ENCODE data around the gene RFX8.
"Not testable (repeated sequence)": the region's sequence is repeated elsewhere in the genome, so short reads cannot be mapped to it uniquely, and the experiment has no call there.

Gene RFX8

DNA sequence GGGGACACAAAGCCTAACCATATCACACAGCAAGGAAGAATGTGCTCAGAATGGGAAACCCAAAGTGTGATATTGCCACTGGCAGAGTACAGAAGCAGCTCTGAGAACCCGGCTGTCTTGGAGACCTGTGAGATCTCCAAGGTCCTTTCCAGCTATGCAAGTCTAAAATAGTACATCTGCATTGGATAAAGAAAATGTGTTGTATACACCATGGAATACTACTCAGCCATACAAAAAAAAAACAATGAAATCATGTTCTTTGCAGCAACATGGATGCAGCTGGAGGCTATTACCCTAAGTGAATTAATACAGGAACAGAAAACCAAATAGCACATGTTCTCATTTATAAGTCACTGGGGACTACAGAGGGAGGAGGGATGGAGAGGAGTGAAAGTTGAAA is 36.5 kb upstream of the RFX8 start:
- H3K9me3 ChIP-seq (ENCODE audit: insufficient read depth, low read depth, low read length) = no peaks in the 10 kb centered on the region; the same call in 1 of the 2 replicates
- no peak overlapping the region for H3K4me2 ChIP-seq (ENCODE audit: low read depth, low read length, poor library complexity, severe bottlenecking)

GRCh38 chr2:101509499-101510284 is 34.8 kb upstream of the RFX8 start:
- no peak overlapping the region for H3K9ac ChIP-seq (ENCODE audit: low read depth, low read length, poor library complexity, severe bottlenecking)
- TF ChIP-seq, protein P1, sequence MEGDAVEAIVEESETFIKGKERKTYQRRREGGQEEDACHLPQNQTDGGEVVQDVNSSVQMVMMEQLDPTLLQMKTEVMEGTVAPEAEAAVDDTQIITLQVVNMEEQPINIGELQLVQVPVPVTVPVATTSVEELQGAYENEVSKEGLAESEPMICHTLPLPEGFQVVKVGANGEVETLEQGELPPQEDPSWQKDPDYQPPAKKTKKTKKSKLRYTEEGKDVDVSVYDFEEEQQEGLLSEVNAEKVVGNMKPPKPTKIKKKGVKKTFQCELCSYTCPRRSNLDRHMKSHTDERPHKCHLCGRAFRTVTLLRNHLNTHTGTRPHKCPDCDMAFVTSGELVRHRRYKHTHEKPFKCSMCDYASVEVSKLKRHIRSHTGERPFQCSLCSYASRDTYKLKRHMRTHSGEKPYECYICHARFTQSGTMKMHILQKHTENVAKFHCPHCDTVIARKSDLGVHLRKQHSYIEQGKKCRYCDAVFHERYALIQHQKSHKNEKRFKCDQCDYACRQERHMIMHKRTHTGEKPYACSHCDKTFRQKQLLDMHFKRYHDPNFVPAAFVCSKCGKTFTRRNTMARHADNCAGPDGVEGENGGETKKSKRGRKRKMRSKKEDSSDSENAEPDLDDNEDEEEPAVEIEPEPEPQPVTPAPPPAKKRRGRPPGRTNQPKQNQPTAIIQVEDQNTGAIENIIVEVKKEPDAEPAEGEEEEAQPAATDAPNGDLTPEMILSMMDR (conservative IDR thresholded peaks at IDR 0.05; ENCODE audit: low read length) = no peak
- no peak for TF ChIP-seq EZH2phosphoT487 (IDR thresholded peaks at IDR 0.05; ENCODE audit: borderline replicate concordance)
- H3K9me3 ChIP-seq (ENCODE audit: insufficient read depth, low read depth, low read length) = no peaks in the 10 kb centered on the region; the same call in 1 of the 2 replicates
- no peak overlapping the region for H3K4me2 ChIP-seq (ENCODE audit: low read depth, low read length, poor library complexity, severe bottlenecking)
- no peak overlapping the region for H3K4me3 ChIP-seq (ENCODE audit: low read length, poor library complexity, severe bottlenecking)
- no peaks in the 10 kb centered on the region for H3K27me3 ChIP-seq (ENCODE audit: insufficient read depth, low read length, poor library complexity, severe bottlenecking)
- no peaks in the 10 kb centered on the region for H3K9me2 ChIP-seq (replicated peaks; ENCODE audit: low read depth, low read length)
- peak overlapping the region; percentile 58 for H2AFZ ChIP-seq (ENCODE audit: low read length)
- no peaks in the 10 kb centered on the region for H3K36me3 ChIP-seq (ENCODE audit: insufficient read depth, low read length)
- H3F3A ChIP-seq (ENCODE audit: low read depth) = no peaks in the 10 kb centered on the region
- no peaks in the 10 kb centered on the region for H3K79me2 ChIP-seq (ENCODE audit: insufficient read depth, low read length)
- H3K4me1 ChIP-seq (ENCODE audit: insufficient read depth, low read length, poor library complexity, severe bottlenecking) = peaks cover 23% of the 10 kb centered on the region
- no peaks in the 10 kb centered on the region for H4K20me1 ChIP-seq (ENCODE audit: insufficient read depth, low read length, poor library complexity, severe bottlenecking)

More for the DNA sequence above, 36.5 kb upstream of the RFX8 start:
- H3K27me3 ChIP-seq (ENCODE audit: insufficient read depth, low read length, poor library complexity, severe bottlenecking) = no peaks in the 10 kb centered on the region
- no peaks in the 10 kb centered on the region for H3F3A ChIP-seq (ENCODE audit: low read depth)
- no peaks in the 10 kb centered on the region for H4K20me1 ChIP-seq (ENCODE audit: insufficient read depth, low read length, poor library complexity, severe bottlenecking)
- H3K4me3 ChIP-seq (ENCODE audit: low read length, poor library complexity, severe bottlenecking) = no peak overlapping the region
- no peaks in the 10 kb centered on the region for H3K36me3 ChIP-seq (ENCODE audit: insufficient read depth, low read length)
- H3K9me2 ChIP-seq (replicated peaks; ENCODE audit: low read depth, low read length) = no peaks in the 10 kb centered on the region
- no peak overlapping the region for H3K9ac ChIP-seq (ENCODE audit: low read depth, low read length, poor library complexity, severe bottlenecking)
- H2AFZ ChIP-seq (ENCODE audit: low read length) = no peak overlapping the region
- no peaks in the 10 kb centered on the region for H3K79me2 ChIP-seq (ENCODE audit: insufficient read depth, low read length)
- H3K4me1 ChIP-seq (ENCODE audit: insufficient read depth, low read length, poor library complexity, severe bottlenecking) = peaks cover 33% of the 10 kb centered on the region
- TF ChIP-seq, protein P1 (conservative IDR thresholded peaks at IDR 0.05; ENCODE audit: low read length) = no peak
- TF ChIP-seq EZH2phosphoT487 (IDR thresholded peaks at IDR 0.05; ENCODE audit: borderline replicate concordance) = no peak

DNA sequence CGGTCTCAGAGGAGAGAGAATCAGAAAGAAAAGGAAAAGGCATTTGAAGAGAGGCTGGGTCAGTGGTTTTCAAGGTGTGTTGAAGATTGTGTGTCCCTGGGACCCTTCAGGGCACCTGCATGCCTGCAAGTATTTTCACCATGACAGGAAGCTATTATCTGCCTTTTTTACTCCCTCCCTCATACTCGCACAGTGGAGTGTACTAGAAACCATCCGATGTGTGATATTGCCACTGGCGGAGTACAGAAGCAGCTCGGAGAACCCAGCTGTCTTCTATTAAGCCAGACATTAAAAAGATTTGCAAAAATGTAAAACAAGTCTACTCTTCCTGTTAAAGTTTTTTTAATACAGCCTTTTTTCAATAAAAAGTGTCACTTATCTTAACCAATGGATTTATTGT is 33.7 kb upstream of the RFX8 start:
- no peaks in the 10 kb centered on the region for H4K20me1 ChIP-seq (ENCODE audit: insufficient read depth, low read length, poor library complexity, severe bottlenecking)
- H3K4me3 ChIP-seq (ENCODE audit: low read length, poor library complexity, severe bottlenecking) = no peak overlapping the region
- peaks cover 23% of the 10 kb centered on the region for H3K4me1 ChIP-seq (ENCODE audit: insufficient read depth, low read length, poor library complexity, severe bottlenecking)
- H3K27me3 ChIP-seq (ENCODE audit: insufficient read depth, low read length, poor library complexity, severe bottlenecking) = no peaks in the 10 kb centered on the region
- TF ChIP-seq EZH2phosphoT487 (IDR thresholded peaks at IDR 0.05; ENCODE audit: borderline replicate concordance) = no peak
- TF ChIP-seq, protein P1 (conservative IDR thresholded peaks at IDR 0.05; ENCODE audit: low read length) = no peak
- no peaks in the 10 kb centered on the region for H3F3A ChIP-seq (ENCODE audit: low read depth)
- H3K9ac ChIP-seq (ENCODE audit: low read depth, low read length, poor library complexity, severe bottlenecking) = no peak overlapping the region
- H2AFZ ChIP-seq (ENCODE audit: low read length) = no peak overlapping the region
- H3K79me2 ChIP-seq (ENCODE audit: insufficient read depth, low read length) = no peaks in the 10 kb centered on the region
- no peaks in the 10 kb centered on the region for H3K36me3 ChIP-seq (ENCODE audit: insufficient read depth, low read length)
- H3K9me3 ChIP-seq (ENCODE audit: insufficient read depth, low read depth, low read length) = no peaks in the 10 kb centered on the region; the same call in 1 of the 2 replicates
- no peaks in the 10 kb centered on the region for H3K9me2 ChIP-seq (replicated peaks; ENCODE audit: low read depth, low read length)
- no peak overlapping the region for H3K4me2 ChIP-seq (ENCODE audit: low read depth, low read length, poor library complexity, severe bottlenecking)

- H3K36me3 ChIP-seq (ENCODE audit: insufficient read depth, low read length); H3K27me3 ChIP-seq (ENCODE audit: insufficient read depth, low read length, poor library complexity, severe bottlenecking); H3K4me3 ChIP-seq (ENCODE audit: low read length, poor library complexity, severe bottlenecking); H4K20me1 ChIP-seq (ENCODE audit: insufficient read depth, low read length, poor library complexity, severe bottlenecking); H3K9me2 ChIP-seq (replicated peaks; ENCODE audit: low read depth, low read length); H2AFZ ChIP-seq (ENCODE audit: low read length); H3K9me3 ChIP-seq (ENCODE audit: insufficient read depth, low read depth, low read length); H3K4me2 ChIP-seq (ENCODE audit: low read depth, low read length, poor library complexity, severe bottlenecking); H3F3A ChIP-seq (ENCODE audit: low read depth); H3K79me2 ChIP-seq (ENCODE audit: insufficient read depth, low read length); H3K9ac ChIP-seq (ENCODE audit: low read depth, low read length, poor library complexity, severe bottlenecking): not testable (repeated sequence)
- peaks cover 35% of the 10 kb centered on the region for H3K4me1 ChIP-seq (ENCODE audit: insufficient read depth, low read length, poor library complexity, severe bottlenecking)
These were observed 30.4 kb upstream of the RFX8 start for GRCh38 chr2:101505276-101505675.

DNA sequence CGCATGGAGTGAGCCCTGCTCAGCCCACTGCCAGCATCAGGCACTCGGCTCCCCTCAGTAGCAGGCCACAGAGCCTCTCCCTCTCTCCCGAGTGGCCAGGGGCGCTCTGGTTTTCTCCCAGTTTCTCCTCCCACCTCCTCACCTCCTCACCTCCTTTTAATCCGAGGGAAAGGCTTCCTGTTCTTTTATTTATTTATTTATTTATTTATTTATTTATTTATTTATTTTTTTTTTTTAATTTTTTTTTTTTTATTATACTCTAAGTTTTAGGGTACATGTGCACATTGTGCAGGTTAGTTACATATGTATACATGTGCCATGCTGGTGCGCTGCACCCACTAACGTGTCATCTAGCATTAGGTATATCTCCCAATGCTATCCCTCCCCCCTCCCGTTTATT is 29.8 kb upstream of the RFX8 start:
- H3K27me3 ChIP-seq (ENCODE audit: insufficient read depth, low read length, poor library complexity, severe bottlenecking); H3K4me2 ChIP-seq (ENCODE audit: low read depth, low read length, poor library complexity, severe bottlenecking); H4K20me1 ChIP-seq (ENCODE audit: insufficient read depth, low read length, poor library complexity, severe bottlenecking); H3K36me3 ChIP-seq (ENCODE audit: insufficient read depth, low read length); H3K4me3 ChIP-seq (ENCODE audit: low read length, poor library complexity, severe bottlenecking); H3F3A ChIP-seq (ENCODE audit: low read depth); H3K9ac ChIP-seq (ENCODE audit: low read depth, low read length, poor library complexity, severe bottlenecking); H3K9me3 ChIP-seq (ENCODE audit: insufficient read depth, low read depth, low read length); H3K79me2 ChIP-seq (ENCODE audit: insufficient read depth, low read length); H3K9me2 ChIP-seq (replicated peaks; ENCODE audit: low read depth, low read length); H2AFZ ChIP-seq (ENCODE audit: low read length): not testable (repeated sequence)
- H3K4me1 ChIP-seq (ENCODE audit: insufficient read depth, low read length, poor library complexity, severe bottlenecking) = peaks cover 35% of the 10 kb centered on the region
